Common myeloid progenitor, CD34-positive (primary cell): ENCODE measurements around the gene PIK3R5.

Experiments
- CTCF ChIA-PET: fragments of 350-600 bp; sonication (Branson Sonifier 250); formaldehyde crosslinking; loops from one replicate; lab custom pipeline; 2021; ENCODE audit warnings: antibody characterized with exemption; lab: Charles Lee
- POLR2A ChIA-PET: fragments of 350-600 bp; sonication (Branson Sonifier 250); formaldehyde crosslinking; loops from one replicate; lab custom pipeline; 2021; ENCODE audit warnings: antibody characterized with exemption; lab: Charles Lee
- DNase-seq, 3 donors: peaks; one replicate each; pipeline versions ENCODE4 v3.0.0 to v3.0.0-alpha.2; 2013
- H3K27ac ChIP-seq, 2 experiments: 1 replicate in 1 of 2; 2 replicates in 1 of 2; pipeline ENCODE4 v1.7.0; 2013; ENCODE audit warnings: inconsistent platforms in 2 of 2, low read length in 2 of 2, mild to moderate bottlenecking in 2 of 2, low read depth in 1 of 2, moderate library complexity in 1 of 2; ENCODE audit not compliant: severe bottlenecking in 2 of 2, insufficient read depth in 1 of 2, poor library complexity in 1 of 2
- H3K27me3 ChIP-seq, 5 experiments: replicated peaks in 2 of 5; 1 replicate in 3 of 5; 2 replicates in 2 of 5; pipeline versions ENCODE4 v1.6.1 to v1.7.0; 2013; ENCODE audit warnings: low read length in 4 of 5, mild to moderate bottlenecking in 2 of 5, moderate library complexity in 2 of 5, inconsistent platforms in 1 of 5; ENCODE audit not compliant: insufficient read depth in 5 of 5, control insufficient read depth in 4 of 5
- H3K36me3 ChIP-seq, 4 experiments: 1 replicate in 2 of 4; 2 replicates in 2 of 4; pipeline versions ENCODE4 v1.6.1 to v1.7.0; 2013; ENCODE audit warnings: low read length in 3 of 4, control low read depth in 1 of 4, mild to moderate bottlenecking in 1 of 4; ENCODE audit not compliant: control insufficient read depth in 4 of 4, insufficient read depth in 4 of 4
- H3K4me1 ChIP-seq, 4 experiments: 1 replicate in 3 of 4; 2 replicates in 1 of 4; pipeline versions ENCODE4 v1.6.1 to v1.7.1; 2013; ENCODE audit warnings: low read length in 3 of 4, mild to moderate bottlenecking in 3 of 4, control low read depth in 1 of 4, inconsistent platforms in 1 of 4, moderate library complexity in 1 of 4; ENCODE audit not compliant: control insufficient read depth in 4 of 4, insufficient read depth in 4 of 4; ENCODE audit errors: control extremely low read depth in 1 of 4
- H3K4me3 ChIP-seq, 7 experiments: 1 replicate in 4 of 7; 2 replicates in 3 of 7; pipeline versions ENCODE4 v1.5.1 to v1.7.0; 2013; ENCODE audit warnings: mild to moderate bottlenecking in 7 of 7, low read length in 6 of 7, moderate library complexity in 6 of 7, inconsistent platforms in 2 of 7, low read depth in 2 of 7, control low read depth in 1 of 7; ENCODE audit not compliant: insufficient read depth in 4 of 7, control insufficient read depth in 1 of 7; ENCODE audit errors: extremely low read depth in 1 of 7
- H3K9me3 ChIP-seq, 5 experiments: 1 replicate in 4 of 5; 2 replicates in 1 of 5; pipeline versions ENCODE4 v1.6.1 to v1.7.1; 2013; ENCODE audit warnings: low read length in 4 of 5, mild to moderate bottlenecking in 2 of 5, inconsistent platforms in 1 of 5, low read depth in 1 of 5, moderate library complexity in 1 of 5; ENCODE audit not compliant: control insufficient read depth in 4 of 5, insufficient read depth in 2 of 5; ENCODE audit errors: control extremely low read depth in 1 of 5
- WGBS: methylation state at CpG from one replicate; pipeline ENCODE4 v1.1.5; 2013; ENCODE audit not compliant: insufficient coverage; 5-methylcytosine and 5-hydroxymethylcytosine counted together

The PIK3R5 gene

DNA sequence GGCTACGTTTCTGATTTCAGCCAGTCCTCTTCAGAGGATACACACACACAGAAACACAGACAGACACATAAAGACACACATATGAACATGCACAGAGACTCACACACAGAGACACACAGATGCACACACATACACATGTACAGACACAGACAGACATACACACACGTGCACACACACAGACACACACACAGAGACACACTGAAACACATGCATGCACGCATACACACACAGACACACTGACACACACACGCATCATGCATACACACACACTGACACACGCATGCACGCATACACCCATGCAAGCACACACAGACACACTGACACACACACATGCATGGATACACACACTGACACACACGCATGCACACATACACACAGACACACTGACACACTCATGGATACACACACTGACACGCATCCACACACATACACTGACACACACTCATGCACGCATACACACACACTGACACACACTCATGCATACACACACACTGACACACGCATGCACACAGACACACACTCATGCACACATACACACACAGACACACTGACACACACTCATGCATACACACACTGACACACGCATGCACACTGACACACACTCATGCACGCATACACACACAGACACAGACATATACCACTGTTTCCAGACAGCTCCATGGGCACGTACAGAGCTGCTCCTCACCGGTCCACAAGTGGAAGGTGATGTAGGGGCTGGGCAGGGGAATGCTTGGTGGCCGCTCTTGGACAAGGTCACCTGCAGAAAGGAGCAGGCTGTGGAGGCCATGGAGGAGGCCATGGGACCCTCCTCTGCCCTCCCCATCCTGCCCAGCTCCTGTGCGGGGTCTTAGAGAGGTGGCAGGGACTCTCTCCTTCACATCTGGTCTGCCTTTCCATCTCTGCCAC lies 136.2 kb downstream of the PIK3R5 start:
- H3K27me3 ChIP-seq, result no peaks in the 10 kb centered on the region
- H3K4me1 ChIP-seq, result no peaks in the 10 kb centered on the region
- WGBS, result 97% methylated on average over 13 of the region's 16 CpGs
- no peak for DNase-seq
- CTCF ChIA-PET, result interaction anchor here (1.4 kb wide), 1 partner anchor 62 kb away, joined by 4 read pairs; no protein-coding TSS in a partner anchor
- H3K27ac ChIP-seq, result no peak overlapping the region
- H3K9me3 ChIP-seq, result peaks cover 0 to 4% (median 0%) of the 10 kb centered on the region in 5 experiments
- H3K4me3 ChIP-seq, result no peak overlapping the region
- peaks cover 2 to 9% (median 5%) of the 10 kb centered on the region in 4 experiments for H3K36me3 ChIP-seq
- POLR2A ChIA-PET, result no interaction called here
